ENCODE measurements around the gene CYP1A2.

DNA sequence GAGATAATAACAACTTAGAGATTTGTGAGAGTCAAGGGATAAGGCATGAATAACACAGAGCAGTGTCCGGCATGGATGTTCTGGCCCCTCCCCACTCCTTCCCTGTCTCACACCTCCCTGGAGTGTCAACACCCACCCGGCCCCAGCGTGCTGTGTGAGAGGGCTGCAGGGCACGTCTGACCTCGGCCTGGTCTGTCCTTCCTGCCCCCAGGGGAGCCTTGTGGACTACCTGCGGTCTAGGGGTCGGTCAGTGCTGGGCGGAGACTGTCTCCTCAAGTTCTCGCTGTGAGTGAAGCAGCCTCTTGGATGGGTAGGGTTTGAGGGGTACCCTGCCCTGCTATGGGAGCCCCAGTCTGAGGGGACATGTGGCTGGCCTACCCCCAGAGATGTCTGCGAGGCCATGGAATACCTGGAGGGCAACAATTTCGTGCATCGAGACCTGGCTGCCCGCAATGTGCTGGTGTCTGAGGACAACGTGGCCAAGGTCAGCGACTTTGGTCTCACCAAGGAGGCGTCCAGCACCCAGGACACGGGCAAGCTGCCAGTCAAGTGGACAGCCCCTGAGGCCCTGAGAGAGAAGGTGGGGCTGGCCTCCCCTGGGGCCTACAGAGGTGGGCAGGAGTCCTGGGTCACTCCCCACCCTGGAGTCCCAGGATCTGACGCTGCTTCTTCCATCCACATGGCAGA is 52.8 kb downstream of the CYP1A2 start:
- TF ChIP-seq PCBP2 (optimal IDR thresholded peaks at IDR 0.05; ENCODE audit: low read depth, low read length, poor library complexity, severe bottlenecking) (no peak), ZNF598 (CRISPR knock-in tag; IDR thresholded peaks at IDR 0.05; ENCODE audit: borderline replicate concordance) (no peak), HNRNPLL (IDR thresholded peaks at IDR 0.05; ENCODE audit: low read depth, low read length, poor library complexity, severe bottlenecking) (no peak), SNRNP70 (IDR thresholded peaks at IDR 0.05; ENCODE audit: low read depth, low read length) (no peak), NFE2 (CRISPR knock-in tag; IDR thresholded peaks at IDR 0.05) (no peak), CBX5 (CRISPR knock-in tag; IDR thresholded peaks at IDR 0.05; ENCODE audit: borderline replicate concordance) (no peak), GABPB1 (CRISPR knock-in tag; IDR thresholded peaks at IDR 0.05) (no peak), TAF1 (CRISPR knock-in tag; IDR thresholded peaks at IDR 0.05) (no peak), POLR2A (IDR thresholded peaks at IDR 0.05; ENCODE audit: insufficient read depth in 1 of 2, low read depth in 2 of 2, low read length in 2 of 2) (no peak), ZNF780A (CRISPR knock-in tag; IDR thresholded peaks at IDR 0.05) (no peak), PHF8 (CRISPR knock-in tag; IDR thresholded peaks at IDR 0.05) (no peak), YY1 (IDR thresholded peaks at IDR 0.05; ENCODE audit: insufficient read depth, insufficient replicate concordance, low read depth, low read length) (no peak), PAX8 (CRISPR knock-in tag; IDR thresholded peaks at IDR 0.05; ENCODE audit: borderline replicate concordance) (no peak)
